ENCODE data around the gene ITGB8. TPM values are rescaled to one million over a fixed set of nuclear protein-coding genes. Genes with fewer than 3 reads are reported as not detected.

Gene ITGB8
- total and polyA plus RNA-seq, 9 donors: 3.7 to 45.5 (median 10.6) TPM

GRCh38 chr7:20362574-20363253 is 32.0 kb downstream of the ITGB8 start:
- TF ChIP-seq CTCF (IDR thresholded peaks at IDR 0.05): no peak
- no peak for TF ChIP-seq POLR2A (IDR thresholded peaks at IDR 0.05)
- no peak for TF ChIP-seq EP300 (IDR thresholded peaks at IDR 0.05)
- Histone ChIP-seq H3K4me3 (no peak overlapping the region), H3K36me3 (no peaks in the 10 kb centered on the region), H3K9me3 (no peaks in the 10 kb centered on the region), H3K27me3 (no peaks in the 10 kb centered on the region), H3K27ac (no peak overlapping the region), H3K4me1 (ENCODE audit: insufficient read depth) (peaks cover 6% of the 10 kb centered on the region)
- WGBS, 3 donors: 87 to 96% (median 91%) methylated on average over 2 of the region's 2 CpGs
- no peak for DNase-seq
- intact Hi-C loops (cut with DNase I): no loop called here

- Histone ChIP-seq H3K27ac (no peak overlapping the region), H3K27me3 (no peaks in the 10 kb centered on the region), H3K9me3 (no peaks in the 10 kb centered on the region), H3K36me3 (no peaks in the 10 kb centered on the region), H3K4me1 (ENCODE audit: insufficient read depth) (peaks cover 2% of the 10 kb centered on the region), H3K4me3 (no peak overlapping the region)
- intact Hi-C loops (cut with DNase I): no loop called here
- DNase-seq: no peak
- TF ChIP-seq CTCF (IDR thresholded peaks at IDR 0.05) (no peak), EP300 (IDR thresholded peaks at IDR 0.05) (no peak), POLR2A (IDR thresholded peaks at IDR 0.05) (no peak)
- WGBS, 3 donors: 61 to 74% (median 72%) methylated on average over 4 of the region's 4 CpGs
Measured at GRCh38 chr7:20364571-20365196, 34.0 kb downstream of the ITGB8 start.

GRCh38 chr7:20365486-20365885 is 34.8 kb downstream of the ITGB8 start:
- Histone ChIP-seq H3K9me3 (no peaks in the 10 kb centered on the region), H3K4me1 (ENCODE audit: insufficient read depth) (peaks cover 2% of the 10 kb centered on the region), H3K36me3 (no peaks in the 10 kb centered on the region), H3K27ac (no peak overlapping the region), H3K4me3 (no peak overlapping the region), H3K27me3 (no peaks in the 10 kb centered on the region)
- DNase-seq: no peak
- intact Hi-C loops (cut with DNase I): no loop called here
- TF ChIP-seq CTCF (IDR thresholded peaks at IDR 0.05) (no peak), POLR2A (IDR thresholded peaks at IDR 0.05) (no peak), EP300 (IDR thresholded peaks at IDR 0.05) (no peak)
- WGBS, 3 donors: 63 to 82% (median 82%) methylated on average over 4 of the region's 4 CpGs

- Histone ChIP-seq H3K36me3 (no peaks in the 10 kb centered on the region), H3K27ac (no peak overlapping the region), H3K27me3 (no peaks in the 10 kb centered on the region), H3K9me3 (no peaks in the 10 kb centered on the region), H3K4me1 (ENCODE audit: insufficient read depth) (no peaks in the 10 kb centered on the region), H3K4me3 (no peak overlapping the region)
- intact Hi-C loops (cut with DNase I): no loop called here
- no peak for DNase-seq
- 93 to 96% (median 95%) methylated on average over 1 of the region's 1 CpG for WGBS, 3 donors
- TF ChIP-seq CTCF (IDR thresholded peaks at IDR 0.05): no peak
- TF ChIP-seq EP300 (IDR thresholded peaks at IDR 0.05): no peak
- TF ChIP-seq POLR2A (IDR thresholded peaks at IDR 0.05): no peak
Measured at GRCh38 chr7:20374399-20374798, 43.7 kb downstream of the ITGB8 start.

All from ovary (tissue), 9 donors.